NCI-H146 (cell line): ENCODE measurements around the gene SIGLEC15.

Experiments
- DNase-seq: peaks from one replicate; lab custom pipeline; 2025; lab: John Stamatoyannopoulos, UW

Gene SIGLEC15

GRCh38 chr18:45879681-45880655, 54.5 kb downstream of the SIGLEC15 start:
- peak; percentile 65 for DNase-seq

- DNase-seq: no peak
These were observed 55.5 kb downstream of the SIGLEC15 start for GRCh38 chr18:45880876-45881558.

- no peak for DNase-seq
These were observed 62.1 kb downstream of the SIGLEC15 start for GRCh38 chr18:45887585-45887984.

- no peak for DNase-seq
These were observed 64.1 kb downstream of the SIGLEC15 start for GRCh38 chr18:45889419-45890064.

GRCh38 chr18:45890606-45891005, 65.1 kb downstream of the SIGLEC15 start:
- DNase-seq: no peak

- DNase-seq: no peak
These were observed 66.3 kb downstream of the SIGLEC15 start for GRCh38 chr18:45891806-45892205.
